Measurements from ENCODE around the gene DUT. TPM values are rescaled to one million over a fixed set of nuclear protein-coding genes. Genes with fewer than 3 reads are reported as not detected.

Gene DUT
- total and polyA plus RNA-seq, 9 of the 15 experiments (the other 6 are each of a cell fraction or from before 2014, with no cell fraction given): 13.9 to 235 (median 94.9) TPM

DNA sequence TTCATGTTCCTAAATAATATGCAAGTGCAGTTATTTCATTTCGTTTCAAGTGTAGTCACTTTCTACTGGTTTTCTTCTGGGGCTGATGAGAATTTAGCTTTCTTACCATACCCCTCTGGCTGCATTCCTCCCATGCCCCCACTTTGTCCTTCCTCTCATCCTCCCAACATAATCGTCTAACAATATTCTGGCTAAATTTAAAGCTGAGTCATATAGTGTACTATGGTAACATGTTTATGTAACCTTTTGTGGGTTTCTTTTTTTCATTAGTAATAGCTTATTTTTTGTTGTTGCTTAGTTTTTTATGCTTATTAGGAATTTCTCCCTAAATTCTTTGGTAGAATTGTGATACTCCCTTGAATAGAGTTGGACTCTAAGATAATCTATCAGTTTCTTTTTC, 30.5 kb downstream of the DUT start:
- Histone ChIP-seq H3K36me3 (ENCODE audit: control insufficient read depth, insufficient read depth, low read length) (no peaks in the 10 kb centered on the region), H3K27ac (ENCODE audit: extremely low read depth, low read depth, low read length) (no peak overlapping the region), H3K4me3 (no peak overlapping the region), H4K20me1 (replicated peaks; ENCODE audit: control insufficient read depth, insufficient read depth, low read length) (no peaks in the 10 kb centered on the region), H3K27me3 (ENCODE audit: control insufficient read depth in 2 of 2, insufficient read depth in 2 of 2, low read length in 2 of 2) (no peaks in the 10 kb centered on the region; a peak in 1 of 5 replicates), H3K9ac (ENCODE audit: insufficient read depth in 1 of 2, low read depth in 2 of 2, low read length in 2 of 2) (no peak overlapping the region), H3K4me2 (ENCODE audit: insufficient read depth, low read length) (no peak overlapping the region), H3K9me1 (ENCODE audit: control insufficient read depth, insufficient read depth, low read length) (no peaks in the 10 kb centered on the region), H3K9me3 (replicated peaks; ENCODE audit: control insufficient read depth, insufficient read depth, low read depth, low read length) (no peaks in the 10 kb centered on the region; the same call in none of the 2 replicates), H3K4me1 (replicated peaks in 1 of 2; ENCODE audit: control insufficient read depth in 2 of 2, insufficient read depth in 2 of 2, low read length in 2 of 2) (peaks cover 0 to 7% of the 10 kb centered on the region in 2 experiments; a peak in 2 of 5 replicates), H2AFZ (ENCODE audit: low read depth, low read length) (no peak overlapping the region), H3K79me2 (ENCODE audit: control insufficient read depth, insufficient read depth, low read length) (no peaks in the 10 kb centered on the region)
- FAIRE-seq: no peak
- no TSS peak for BruUV-seq (replicated peaks)
- ChIA-PET CTCF (ENCODE audit: low intra/inter-chr PET ratio) (interaction anchor here (0.6 kb wide), 1 partner anchor 1134 kb away, joined by 4 read pairs; no protein-coding TSS in a partner anchor), POLR2A (no interaction called here)
- DNase-seq (ENCODE audit: extremely low read depth in 1 of 4, low spot score in 3 of 4): no peak
- intact Hi-C loops (cut with micrococcal nuclease): no loop called here
- ATAC-seq: no peak
- in situ Hi-C loops (cut with MboI): loop anchor here (25.0 kb wide), 2 partner anchors 451 to 1776 kb away; partner anchors contain the start of gene CEP152
- TF ChIP-seq EP300 (IDR thresholded peaks at IDR 0.05; ENCODE audit: low read length): no peak
- TF ChIP-seq HDGF (IDR thresholded peaks at IDR 0.05): no peak
- TF ChIP-seq, protein P1, sequence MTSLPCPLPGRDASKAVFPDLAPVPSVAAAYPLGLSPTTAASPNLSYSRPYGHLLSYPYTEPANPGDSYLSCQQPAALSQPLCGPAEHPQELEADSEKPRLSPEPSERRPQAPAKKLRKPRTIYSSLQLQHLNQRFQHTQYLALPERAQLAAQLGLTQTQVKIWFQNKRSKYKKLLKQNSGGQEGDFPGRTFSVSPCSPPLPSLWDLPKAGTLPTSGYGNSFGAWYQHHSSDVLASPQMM (CRISPR knock-in tag; IDR thresholded peaks at IDR 0.05): no peak
- TF ChIP-seq, protein P2, sequence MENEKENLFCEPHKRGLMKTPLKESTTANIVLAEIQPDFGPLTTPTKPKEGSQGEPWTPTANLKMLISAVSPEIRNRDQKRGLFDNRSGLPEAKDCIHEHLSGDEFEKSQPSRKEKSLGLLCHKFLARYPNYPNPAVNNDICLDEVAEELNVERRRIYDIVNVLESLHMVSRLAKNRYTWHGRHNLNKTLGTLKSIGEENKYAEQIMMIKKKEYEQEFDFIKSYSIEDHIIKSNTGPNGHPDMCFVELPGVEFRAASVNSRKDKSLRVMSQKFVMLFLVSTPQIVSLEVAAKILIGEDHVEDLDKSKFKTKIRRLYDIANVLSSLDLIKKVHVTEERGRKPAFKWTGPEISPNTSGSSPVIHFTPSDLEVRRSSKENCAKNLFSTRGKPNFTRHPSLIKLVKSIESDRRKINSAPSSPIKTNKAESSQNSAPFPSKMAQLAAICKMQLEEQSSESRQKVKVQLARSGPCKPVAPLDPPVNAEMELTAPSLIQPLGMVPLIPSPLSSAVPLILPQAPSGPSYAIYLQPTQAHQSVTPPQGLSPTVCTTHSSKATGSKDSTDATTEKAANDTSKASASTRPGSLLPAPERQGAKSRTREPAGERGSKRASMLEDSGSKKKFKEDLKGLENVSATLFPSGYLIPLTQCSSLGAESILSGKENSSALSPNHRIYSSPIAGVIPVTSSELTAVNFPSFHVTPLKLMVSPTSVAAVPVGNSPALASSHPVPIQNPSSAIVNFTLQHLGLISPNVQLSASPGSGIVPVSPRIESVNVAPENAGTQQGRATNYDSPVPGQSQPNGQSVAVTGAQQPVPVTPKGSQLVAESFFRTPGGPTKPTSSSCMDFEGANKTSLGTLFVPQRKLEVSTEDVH (IDR thresholded peaks at IDR 0.05; ENCODE audit: low read depth, partially characterized antibody): no peak
- no peak for TF ChIP-seq GABPB1 (CRISPR knock-in tag; IDR thresholded peaks at IDR 0.05)
- TF ChIP-seq NELFE (IDR thresholded peaks at IDR 0.05; ENCODE audit: insufficient read depth, insufficient read length): no peak
- no peak for TF ChIP-seq ZNF707 (CRISPR knock-in tag; conservative IDR thresholded peaks at IDR 0.05)
- no peak for TF ChIP-seq SRF (CRISPR knock-in tag; IDR thresholded peaks at IDR 0.05)
- no peak for TF ChIP-seq HOXB6 (CRISPR knock-in tag; IDR thresholded peaks at IDR 0.05; ENCODE audit: borderline replicate concordance)
- TF ChIP-seq TAF7 (tag; IDR thresholded peaks at IDR 0.05): no peak
- peak; percentile 76 for TF ChIP-seq ZNF316 (IDR thresholded peaks at IDR 0.05)
- TF ChIP-seq NUFIP1 (IDR thresholded peaks at IDR 0.05; ENCODE audit: partially characterized antibody): no peak
- no peak for TF ChIP-seq CREBBP (IDR thresholded peaks at IDR 0.05; ENCODE audit: low read depth, low read length)
- TF ChIP-seq ZNF311 (CRISPR knock-in tag; IDR thresholded peaks at IDR 0.05): no peak
- peak; percentile 34; the same call in 1 of the 2 replicates for TF ChIP-seq C11orf30 (IDR thresholded peaks at IDR 0.05; ENCODE audit: low read depth)
- peak; percentile 35 for TF ChIP-seq MAFG (tag; conservative IDR thresholded peaks at IDR 0.05)
- TF ChIP-seq TRIM24 (IDR thresholded peaks at IDR 0.05): 0 out of 4 replicates have a peak, but pooled peaks of 1 of the 2 experiments have one; percentile 21
- WGBS (ENCODE audit: insufficient coverage, low coverage, missing lambda C conversion rate): 18% methylated on average over 2 of the region's 2 CpGs

Data from K562 (cell line).